Measurements from ENCODE around the gene PPFIA2.

DNA sequence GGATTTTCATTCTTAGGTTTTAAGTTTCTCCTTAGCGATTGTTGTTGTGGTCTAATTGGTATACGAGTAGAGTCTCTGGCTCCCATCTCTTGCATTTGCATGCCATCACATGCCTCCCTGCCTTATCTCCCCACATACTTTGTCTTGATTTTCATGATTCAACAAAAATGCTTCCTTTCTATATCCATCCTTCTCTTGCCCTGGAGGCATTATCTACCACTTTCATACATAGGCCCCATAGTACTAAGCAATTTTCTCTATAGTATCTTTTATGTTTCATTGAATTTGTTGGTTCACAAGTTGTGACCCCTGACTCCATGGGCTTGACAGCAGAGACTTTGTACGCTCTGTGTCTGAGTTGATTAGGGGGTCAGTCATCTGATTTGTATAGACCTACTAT lies 455.2 kb downstream of the PPFIA2 start:
- no peak for TF ChIP-seq CTCF (IDR thresholded peaks at IDR 0.05)
- no peak for TF ChIP-seq POLR2A (IDR thresholded peaks at IDR 0.05)

Measured in lower leg skin (tissue), 3 donors.